ENCODE results near the gene NAGK.
A peak's percentile ranks its signal among the peaks of the same experiment; 100 is the strongest.
"Not testable (repeated sequence)": the region's sequence is repeated elsewhere in the genome, so short reads cannot be mapped to it uniquely, and the experiment has no call there.

Gene NAGK

DNA sequence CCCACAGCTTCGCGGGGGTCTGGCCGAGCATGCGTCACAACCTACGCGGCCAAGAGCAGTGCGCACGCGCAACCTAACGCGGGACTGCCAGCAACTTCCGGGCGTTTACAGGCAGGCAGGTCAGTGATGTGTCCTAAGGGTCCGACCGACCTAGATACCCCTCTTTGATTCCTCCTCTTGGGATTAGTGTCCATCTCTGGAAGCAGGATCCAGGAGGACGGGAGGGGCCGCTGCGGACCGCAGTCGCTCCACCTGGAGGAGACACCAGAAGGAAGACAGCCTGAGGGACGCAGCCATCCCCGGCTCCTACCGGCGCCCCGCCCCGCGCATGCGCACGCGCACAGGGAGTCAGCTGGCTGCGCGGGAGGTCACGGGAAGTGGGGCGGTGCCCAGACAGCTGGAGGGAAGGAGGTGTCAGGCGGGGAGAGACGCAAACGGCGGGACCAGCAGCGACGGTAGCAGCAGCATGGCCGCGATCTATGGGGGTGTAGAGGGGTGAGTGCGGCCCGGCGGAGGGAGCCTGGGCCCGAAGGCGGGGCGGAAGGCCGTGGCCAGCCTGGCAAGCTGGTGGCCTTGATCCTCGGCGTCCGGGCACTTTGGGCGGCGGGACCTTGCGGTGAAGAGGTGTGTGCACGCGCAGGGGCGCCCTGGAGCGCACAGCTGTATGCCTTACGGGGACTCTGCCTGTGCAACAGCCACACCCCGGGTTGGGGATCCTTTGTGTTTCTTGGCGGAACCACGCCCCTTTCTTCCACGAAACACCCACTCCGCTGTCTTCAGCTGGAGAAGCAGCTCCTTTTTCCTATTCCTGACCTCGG, at the start of gene NAGK:
Gene NAGK, plus strand, starts transcription at position 431 of the 818 bp plus-strand sequence. Its CDS starts 36 bp downstream, at position 467.
- DNase-seq (ENCODE audit: low read depth in 1 of 2, low spot score in 1 of 2) = peak; percentile 92 to 97

DNA sequence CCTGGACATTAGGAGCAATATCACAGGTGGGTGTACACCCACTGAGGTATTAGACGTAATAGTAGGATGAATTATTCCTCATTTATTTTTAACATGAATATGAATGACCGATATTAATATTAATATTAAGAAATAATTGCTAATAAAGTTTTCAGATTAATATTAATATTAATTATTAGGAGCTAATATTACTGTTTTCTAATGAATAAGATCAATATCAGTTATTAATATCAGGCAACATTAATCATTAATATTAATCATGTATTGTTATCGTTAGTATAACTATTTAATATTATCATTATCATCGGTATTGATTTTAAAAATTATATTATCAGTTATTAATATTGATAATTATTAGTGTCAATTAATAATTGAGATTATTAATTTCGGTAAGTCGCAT, 48.5 kb upstream of the NAGK start:
- not testable (repeated sequence) for DNase-seq (ENCODE audit: low read depth in 1 of 2, low spot score in 1 of 2)

DNA sequence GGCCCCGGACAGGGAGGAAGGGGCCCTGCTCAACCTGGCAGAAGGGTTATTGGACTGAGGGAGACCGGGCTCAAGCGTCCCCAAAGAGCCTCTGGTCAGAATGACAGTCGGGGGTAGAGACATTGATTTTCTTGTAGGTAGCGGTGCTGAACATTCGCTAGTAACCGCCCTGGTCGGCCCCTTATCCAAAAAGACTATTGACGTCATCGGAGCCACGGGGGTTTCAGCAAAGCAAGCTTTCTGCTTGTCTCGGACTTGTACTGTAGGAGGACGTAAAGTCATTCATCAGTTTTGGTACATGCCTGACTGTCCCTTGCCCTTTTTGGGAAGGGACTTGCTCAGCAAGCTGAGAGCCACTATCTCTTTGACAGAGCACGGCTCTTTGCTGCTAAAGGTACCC, 47.1 kb upstream of the NAGK start:
- DNase-seq (ENCODE audit: low read depth in 1 of 2, low spot score in 1 of 2) = not testable (repeated sequence)

DNA sequence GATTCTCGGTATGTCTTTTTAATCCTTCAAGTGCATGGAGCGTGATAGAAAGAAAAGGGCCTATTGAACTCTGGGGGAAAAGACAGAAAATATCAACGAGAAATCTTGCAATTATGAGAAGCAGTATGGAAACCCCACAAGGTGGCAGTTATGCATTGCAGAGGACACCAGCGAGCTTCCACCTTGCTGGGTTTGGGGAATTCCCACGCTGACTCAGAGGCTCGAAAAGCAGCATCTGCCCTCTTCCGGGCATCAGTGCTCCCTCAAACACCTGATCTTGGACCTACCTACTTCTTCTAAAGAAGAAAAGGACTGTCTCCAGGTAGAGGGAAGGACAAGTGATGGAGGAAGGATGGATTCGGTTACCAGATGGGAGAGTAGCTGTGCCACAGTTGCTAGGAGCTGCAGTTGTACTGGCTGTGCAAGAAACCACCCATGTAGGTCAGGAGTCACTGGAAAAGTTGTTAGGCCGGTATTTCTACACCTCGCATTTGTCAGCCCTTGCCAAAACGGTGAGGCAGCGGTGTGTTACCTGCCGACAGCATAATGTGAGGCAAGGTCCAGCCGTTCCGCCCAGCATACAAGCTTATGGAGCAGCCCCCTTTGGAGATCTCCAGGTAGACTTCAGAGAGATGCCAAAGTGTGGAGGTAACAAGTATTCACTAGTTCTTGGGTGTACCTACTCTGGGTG, 44.8 kb upstream of the NAGK start:
- peak; percentile 34 to 52 for DNase-seq (ENCODE audit: low read depth in 1 of 2, low spot score in 1 of 2)

DNA sequence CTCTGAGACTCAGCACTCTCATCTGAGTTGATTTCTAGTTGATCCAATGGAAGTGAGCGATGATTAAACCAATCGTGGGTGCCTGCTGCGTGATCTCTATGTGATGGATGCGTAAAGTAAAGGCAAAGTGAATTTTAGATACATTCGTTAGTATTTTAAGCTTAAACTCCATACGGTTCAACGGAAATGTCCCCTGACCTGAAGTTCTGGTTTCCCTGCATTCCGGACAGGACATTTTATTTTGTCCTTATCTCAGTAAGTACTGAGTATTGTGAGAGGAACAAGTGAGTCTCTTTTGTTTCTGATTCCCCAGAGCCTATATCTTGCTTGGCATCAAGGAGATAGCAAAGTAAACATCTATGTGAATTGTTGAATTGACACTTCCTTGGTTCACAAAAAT, 32.2 kb upstream of the NAGK start:
- not testable (repeated sequence) for DNase-seq (ENCODE audit: low read depth in 1 of 2, low spot score in 1 of 2)

DNA sequence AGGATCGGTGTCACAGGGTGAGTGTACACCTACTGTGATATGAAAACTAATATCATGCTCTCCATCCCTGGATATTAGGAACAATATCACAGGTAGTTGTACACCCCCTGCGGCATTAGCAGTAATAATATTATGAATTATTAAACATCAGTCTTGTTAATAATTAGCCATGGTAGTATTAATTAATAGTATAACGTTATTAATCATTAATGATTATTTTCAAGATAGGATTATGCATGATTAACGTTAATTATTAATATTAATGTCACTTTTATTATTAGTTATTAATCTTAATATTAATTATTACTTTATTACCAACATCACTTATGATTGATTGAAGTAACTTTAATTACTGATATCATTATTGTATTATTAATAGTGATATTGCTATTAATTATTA, 26.2 kb upstream of the NAGK start:
- no peak for DNase-seq (ENCODE audit: low read depth in 1 of 2, low spot score in 1 of 2)

DNA sequence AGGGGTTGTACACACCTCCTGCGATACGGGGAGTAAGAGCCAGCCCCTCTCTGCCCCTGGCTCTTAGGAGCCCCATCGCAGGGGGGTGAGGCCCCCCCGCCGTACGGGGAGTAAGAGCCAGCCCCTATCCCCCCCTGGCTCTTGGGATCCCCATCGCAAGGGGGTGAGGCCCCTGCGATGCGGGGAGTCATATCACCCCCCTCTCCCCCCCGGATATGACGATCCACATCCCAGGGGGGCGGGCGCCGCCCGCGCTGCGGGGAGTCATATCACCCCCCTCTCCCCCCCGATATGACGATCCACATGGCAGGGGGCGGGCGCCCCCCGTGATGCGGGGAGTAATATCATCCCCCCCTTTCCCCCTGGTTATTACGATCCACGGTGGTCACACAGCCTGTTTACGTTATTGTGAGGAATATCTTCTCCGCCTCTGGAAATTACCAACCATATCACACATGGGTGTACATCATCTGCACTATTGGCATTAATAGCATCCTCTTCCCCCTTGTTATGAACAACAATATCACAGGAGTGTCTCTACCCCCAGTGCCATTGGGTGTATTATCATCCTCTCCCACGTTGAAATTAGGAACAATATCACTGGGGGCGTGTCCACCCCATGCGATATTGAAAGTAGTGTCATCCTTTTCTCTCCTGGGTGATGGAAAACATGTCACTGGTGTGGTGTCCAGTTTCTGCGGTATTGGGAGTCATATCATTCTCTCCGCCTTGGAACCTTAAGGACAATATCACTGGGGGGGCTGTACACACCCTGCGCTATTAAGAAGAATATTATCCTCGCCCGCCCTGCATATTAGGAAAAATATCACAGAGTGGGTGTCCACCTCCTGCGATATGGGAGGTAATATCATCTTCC, 24.7 kb upstream of the NAGK start:
- no peak for DNase-seq (ENCODE audit: low read depth in 1 of 2, low spot score in 1 of 2)

DNA sequence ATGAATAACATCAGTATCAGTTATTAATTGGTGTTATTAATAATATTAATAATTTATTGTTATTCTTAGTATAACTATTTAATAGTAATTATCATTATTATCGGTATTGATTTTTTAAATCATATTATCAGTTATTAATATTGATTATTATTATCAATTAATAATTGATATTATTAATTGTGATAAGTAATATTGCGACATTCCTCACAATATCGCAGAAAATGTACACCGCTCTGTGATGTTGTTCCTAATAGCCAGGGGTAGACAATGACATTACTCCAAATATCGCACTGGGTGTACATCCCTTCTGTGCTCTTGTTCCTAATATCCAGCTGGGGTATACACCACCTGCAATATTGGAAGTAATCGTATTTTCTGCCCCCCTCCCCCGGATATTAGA, 23.3 kb upstream of the NAGK start:
- DNase-seq (ENCODE audit: low read depth in 1 of 2, low spot score in 1 of 2) = no peak

DNA sequence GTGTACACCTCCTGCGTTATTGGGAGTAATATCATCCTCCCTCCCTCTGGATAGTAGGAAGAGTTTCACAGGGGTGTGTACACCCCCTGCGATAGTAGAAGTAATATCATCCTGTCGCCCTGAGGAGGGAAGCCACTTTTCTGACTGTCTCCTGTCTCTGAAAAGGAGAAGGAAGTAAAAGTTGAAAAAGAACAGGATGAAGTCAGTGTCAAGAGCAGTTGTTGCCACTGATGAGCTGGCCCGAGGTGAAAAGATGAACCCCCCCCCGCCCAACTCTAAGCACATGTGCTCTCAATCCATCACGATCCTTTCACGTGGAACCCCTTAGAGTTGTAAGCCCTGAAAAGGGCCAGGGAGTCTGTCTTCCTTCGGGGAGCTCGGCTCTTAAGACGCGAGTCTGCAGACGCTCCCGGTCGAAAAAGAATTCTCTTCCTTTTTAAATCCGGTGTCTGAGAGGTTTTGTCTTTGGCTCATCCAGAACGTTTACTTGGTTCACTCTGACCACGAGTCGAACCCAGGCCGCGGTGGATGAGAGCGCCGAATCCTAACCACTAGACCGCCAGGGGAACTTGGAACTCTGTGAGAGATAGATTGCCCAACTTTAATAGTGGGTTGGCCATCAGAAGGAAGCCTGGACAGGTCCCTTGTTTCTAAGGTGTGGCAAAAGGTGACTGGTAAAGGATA, 22.4 kb upstream of the NAGK start:
- DNase-seq (ENCODE audit: low read depth in 1 of 2, low spot score in 1 of 2) = no peak

DNA sequence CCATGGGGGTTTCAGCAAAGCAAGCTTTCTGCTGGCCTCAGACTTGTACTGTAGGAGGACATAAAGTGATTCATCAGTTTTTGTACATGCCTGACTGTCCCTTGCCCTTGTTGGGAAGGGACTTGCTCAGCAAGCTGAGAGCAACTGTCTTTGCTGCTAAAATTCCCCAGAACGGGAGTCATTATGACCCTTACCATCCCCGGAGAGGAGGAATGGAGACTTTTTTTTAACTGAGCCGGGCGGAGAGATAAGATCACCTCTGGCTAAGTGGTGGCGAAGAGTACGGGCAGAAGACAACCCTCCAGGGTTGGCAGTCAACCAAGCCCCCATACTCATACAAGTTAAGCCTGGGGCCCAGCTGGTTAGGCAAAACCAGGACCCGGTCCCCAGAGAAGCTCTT, 20.4 kb upstream of the NAGK start:
- DNase-seq (ENCODE audit: low read depth in 1 of 2, low spot score in 1 of 2) = no peak

DNA sequence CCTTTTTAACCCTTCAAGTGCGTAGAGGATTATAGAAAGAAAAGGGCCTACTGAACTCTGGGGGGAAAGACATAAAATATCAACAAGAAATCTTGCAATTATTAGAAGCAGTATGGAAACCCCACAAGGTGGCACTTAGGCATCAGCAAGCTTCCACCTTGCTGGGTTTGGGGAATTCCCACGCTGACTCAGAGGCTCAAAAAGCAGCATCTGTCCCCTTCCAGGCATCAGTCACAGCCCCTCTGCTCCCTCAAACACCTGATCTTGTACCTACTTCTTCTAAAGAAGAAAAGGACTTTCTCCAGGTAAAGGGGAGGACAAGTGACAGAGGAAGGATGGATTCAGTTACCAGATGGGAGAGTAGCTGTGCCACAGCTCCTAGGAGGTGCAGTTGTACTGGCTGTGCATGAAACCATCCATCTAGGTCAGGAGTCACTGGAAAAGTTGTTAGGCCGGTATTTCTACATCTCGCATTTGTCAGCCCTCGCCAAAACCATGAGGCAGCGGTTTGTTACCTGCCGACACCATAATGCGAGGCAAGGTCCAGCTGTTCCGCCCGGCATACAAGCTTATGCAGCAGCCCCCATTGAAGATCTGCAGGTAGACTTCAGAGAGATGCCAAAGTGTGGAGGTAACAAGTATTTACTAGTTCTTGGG, 18.6 kb upstream of the NAGK start:
- peak in 1 of 2 donors; percentile 35 for DNase-seq (ENCODE audit: low read depth in 1 of 2, low spot score in 1 of 2)

DNA sequence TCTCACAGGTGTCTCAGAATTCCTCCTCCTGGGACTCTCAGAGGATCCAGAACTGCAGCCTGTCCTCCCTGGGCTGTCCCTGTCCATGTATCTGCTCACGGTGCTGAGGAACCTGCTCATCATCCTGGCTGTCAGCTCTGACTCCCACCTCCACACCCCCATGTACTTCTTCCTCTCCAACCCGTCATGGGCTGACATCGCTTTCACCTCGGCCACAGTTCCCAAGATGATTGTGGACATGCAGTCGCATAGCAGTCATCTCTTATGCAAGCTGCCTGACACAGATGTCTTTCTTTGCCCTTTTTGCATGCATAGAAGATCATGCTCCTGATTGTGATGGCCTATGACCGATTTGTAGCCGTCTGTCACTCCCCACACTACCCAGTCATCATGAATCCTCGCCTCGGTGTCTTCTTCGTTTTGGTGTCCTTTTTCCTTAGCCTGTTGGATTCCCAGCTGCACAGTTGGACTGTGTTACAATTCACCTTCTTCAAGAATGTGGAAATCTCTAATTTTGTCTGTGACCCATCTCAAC, 13.2 kb upstream of the NAGK start:
- not testable (repeated sequence) for DNase-seq (ENCODE audit: low read depth in 1 of 2, low spot score in 1 of 2)

DNA sequence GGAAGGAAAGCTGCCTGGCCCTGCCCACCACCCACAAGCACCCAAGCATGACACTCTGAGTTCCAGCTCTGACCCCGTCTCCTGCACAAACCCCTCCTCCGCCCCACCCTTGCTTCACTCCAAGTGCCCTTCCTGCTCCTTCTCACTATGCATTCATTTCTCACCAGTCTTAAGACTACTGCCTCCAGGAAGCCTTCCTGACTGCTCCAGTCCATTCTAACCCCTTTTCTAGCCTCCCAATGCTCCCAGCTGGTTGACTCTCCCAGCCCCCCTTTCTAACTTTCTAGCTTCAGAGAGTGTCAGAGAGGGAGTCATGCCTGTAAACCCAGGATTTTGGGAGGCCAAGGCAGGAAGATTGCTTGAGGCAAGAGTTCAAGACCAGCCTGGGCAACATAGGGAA, 8.2 kb upstream of the NAGK start:
- no peak for DNase-seq (ENCODE audit: low read depth in 1 of 2, low spot score in 1 of 2)

DNA sequence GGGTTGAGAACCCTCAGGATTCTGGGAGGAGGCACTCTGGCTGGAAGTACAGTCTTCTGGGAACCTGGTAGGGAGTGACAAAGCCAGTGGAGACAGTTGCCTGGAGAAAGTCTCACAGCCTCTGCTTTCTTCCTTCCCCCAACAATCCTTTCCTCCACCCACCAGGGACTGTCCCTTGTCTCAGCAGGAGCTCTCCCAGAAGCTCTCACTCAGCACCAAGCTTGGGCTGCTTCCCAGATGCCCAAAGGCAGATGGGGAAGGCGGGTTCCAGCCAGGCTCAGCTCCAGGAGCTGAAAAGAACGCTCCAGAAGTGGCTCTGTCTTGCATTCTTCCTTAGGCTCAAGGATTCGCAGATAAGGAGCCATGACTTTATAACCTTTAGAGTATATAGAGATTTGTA, 7.6 kb upstream of the NAGK start:
- no peak for DNase-seq (ENCODE audit: low read depth in 1 of 2, low spot score in 1 of 2)

DNA sequence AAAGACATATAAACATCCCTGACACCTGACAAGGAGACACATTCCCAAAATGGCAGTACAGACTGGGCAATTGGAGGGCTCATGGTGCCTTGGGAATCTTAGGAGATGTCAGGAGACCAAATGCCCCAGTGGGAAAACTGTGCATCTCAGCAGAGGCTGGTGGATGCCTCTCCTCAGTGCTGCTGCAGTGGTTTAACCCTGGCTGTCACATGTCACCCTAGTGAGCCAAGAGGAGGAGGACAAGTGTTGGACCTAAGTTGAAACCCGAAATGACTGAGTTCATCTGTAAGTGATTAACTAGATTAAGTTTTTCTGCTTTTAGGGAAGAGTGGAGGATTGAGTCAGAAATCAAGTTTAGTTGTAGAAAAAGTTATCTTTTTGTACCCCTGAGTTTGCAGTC, 5.2 kb upstream of the NAGK start:
- DNase-seq (ENCODE audit: low read depth in 1 of 2, low spot score in 1 of 2) = no peak

DNA sequence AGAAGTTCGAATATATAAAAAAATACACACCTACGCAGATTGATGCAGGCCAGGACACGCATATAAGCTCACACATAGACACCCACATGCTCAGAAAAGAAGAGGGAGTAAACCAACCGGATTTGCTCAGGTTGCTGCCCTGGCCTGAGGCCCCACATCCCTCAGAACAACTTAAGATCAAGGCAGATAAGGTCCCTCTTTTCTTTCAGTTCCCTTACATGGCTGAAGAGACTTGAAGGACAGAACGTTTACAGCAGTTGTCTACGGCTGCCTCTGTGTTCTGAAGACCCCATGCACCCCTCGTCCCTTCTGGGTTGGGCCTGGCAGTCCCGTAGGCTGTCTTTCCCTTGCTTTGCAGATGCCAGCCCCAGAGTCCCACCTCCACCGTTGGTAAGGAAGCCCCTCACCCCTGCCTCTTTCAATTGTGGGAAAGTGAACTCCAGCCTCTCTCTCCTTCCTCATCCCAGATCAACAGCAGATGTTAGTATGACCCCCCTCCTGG, 4.3 kb upstream of the NAGK start:
- no peak for DNase-seq (ENCODE audit: low read depth in 1 of 2, low spot score in 1 of 2)

DNA sequence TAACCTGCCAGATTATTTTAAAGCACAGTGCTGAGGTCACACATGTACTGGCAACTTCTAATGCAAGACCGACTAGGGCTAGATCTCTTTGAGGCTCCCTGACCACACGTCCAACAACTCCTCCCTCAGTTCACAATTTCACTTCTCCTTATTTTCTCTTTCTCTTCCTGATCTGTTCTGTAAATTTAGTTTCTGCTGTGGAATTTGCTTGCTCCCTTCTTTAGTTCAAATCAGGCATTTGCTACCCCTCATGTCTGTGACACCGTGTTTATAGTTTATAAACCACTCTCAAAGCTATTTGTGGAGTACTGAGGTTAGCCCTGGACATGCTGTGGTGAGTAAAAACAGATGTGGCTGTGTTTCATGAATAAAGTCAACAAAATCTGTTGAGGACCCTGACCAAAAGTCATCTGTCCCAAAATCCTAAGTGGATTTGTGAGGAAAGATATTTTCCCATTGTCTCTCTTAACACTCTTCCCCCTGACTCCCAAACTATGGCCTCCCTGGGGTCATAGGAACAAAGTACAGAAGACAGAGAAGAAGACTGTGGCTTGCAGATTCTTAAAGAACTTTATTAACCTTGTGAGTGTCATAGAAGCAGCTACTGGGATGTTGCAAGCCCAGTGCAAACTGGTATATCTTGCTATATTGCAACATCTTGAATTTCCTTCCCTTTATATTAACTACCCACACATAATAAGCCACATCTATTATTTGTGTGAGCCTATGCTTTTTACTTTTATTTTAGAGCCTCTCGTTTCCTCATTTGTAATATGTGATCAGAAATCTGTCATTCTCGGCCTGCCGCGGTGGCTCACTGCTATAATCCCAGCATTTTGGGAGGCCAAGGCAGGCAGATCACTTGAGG, 3.5 kb upstream of the NAGK start:
- DNase-seq (ENCODE audit: low read depth in 1 of 2, low spot score in 1 of 2) = no peak

DNA sequence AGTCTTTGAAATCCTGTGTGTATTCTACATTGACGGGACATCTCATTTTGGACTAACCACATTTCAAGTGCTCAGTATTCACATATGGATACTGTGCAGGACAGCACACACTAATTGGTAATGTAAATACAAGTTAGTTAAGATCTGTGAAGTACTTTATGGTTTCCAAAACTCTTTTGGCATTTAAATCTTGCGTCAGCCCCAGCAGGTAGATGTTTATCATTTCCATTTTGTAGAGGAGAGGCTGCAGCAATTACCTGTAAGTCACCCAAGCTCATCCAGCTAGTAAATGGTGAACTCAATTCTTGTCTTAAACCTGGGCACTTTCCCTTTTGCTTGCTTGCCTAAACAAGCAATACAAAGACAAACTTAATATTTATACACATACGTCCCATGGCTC, 1.6 kb upstream of the NAGK start:
- no peak for DNase-seq (ENCODE audit: low read depth in 1 of 2, low spot score in 1 of 2)

DNA sequence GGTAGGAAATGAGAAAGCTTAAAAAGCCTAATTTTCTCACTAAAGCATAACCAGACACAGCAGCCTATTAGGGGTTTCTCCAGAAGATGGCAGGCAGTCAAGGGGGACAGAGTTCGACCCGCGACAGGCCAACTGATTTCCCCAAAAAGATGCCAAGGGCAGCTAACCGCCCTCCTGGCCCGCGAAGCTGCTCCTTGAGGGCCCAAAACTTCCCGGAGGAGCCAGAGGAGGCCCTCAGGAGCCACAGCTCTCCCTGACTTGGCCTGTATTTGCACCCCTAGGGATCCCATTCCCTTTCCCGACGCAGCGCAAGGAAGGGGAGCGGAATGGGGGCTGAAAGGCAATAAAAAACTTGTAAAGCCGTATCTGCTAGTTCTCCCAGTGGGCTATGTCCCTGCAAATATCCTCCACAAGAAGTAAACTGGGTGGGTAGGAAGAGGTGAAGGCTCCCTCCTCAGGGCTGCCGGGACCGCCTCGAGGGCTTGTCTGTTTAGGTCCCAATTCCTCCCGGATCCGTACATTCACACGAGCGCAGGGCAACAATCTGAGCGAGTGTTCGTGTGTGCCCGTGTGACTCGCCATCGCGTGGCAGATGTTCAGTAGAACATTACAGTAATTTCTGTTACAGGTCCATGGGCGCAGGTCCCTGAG, 756 bp upstream of the NAGK start:
- no peak for DNase-seq (ENCODE audit: low read depth in 1 of 2, low spot score in 1 of 2)
